PFSK-1 (cell line): Measurements from ENCODE around the gene PREX1.

Source experiments
- FOXP2 ChIP-seq: optimal IDR thresholded peaks from 2 replicates; pipeline ENCODE3; 2011; ENCODE audit warnings: borderline replicate concordance, control low read depth, inconsistent platforms; ENCODE audit not compliant: insufficient read depth; ENCODE audit errors: extremely low read length, extremely low read depth
- POLR2AphosphoS5 ChIP-seq: IDR thresholded peaks from 2 replicates; pipeline ENCODE4 v1.6.1; 2012; ENCODE audit warnings: low read depth, mild to moderate bottlenecking, control low read depth, low read length, moderate library complexity
- REST ChIP-seq, 2 experiments: IDR thresholded peaks; 2 replicates each; pipeline versions ENCODE4 v1.6.1 to v1.8.0; 2011 to 2012; ENCODE audit warnings: low read depth in 2 of 2, low read length in 2 of 2, control low read depth in 1 of 2, inconsistent platforms in 1 of 2, mild to moderate bottlenecking in 1 of 2, moderate library complexity in 1 of 2; ENCODE audit not compliant: insufficient read depth in 1 of 2
- SIN3A ChIP-seq: IDR thresholded peaks from 2 replicates; pipeline ENCODE4 v1.6.1; 2012; ENCODE audit warnings: mild to moderate bottlenecking, low read length, moderate library complexity, borderline replicate concordance; ENCODE audit not compliant: insufficient read depth
- TAF1 ChIP-seq: IDR thresholded peaks from 2 replicates; pipeline ENCODE4 v1.6.1; 2012; ENCODE audit warnings: low read length, control low read depth, borderline replicate concordance; ENCODE audit not compliant: insufficient read depth

Gene PREX1

GRCh38 chr20:48835390-48835789, 7.6 kb upstream of the PREX1 start:
- TF ChIP-seq POLR2AphosphoS5 (no peak), FOXP2 (no peak), TAF1 (no peak), REST (IDR thresholded peaks at IDR 0.05; ENCODE audit: insufficient read depth in 1 of 2, low read depth in 2 of 2, low read length in 2 of 2) (no peak), SIN3A (no peak)

- TF ChIP-seq FOXP2 (no peak), TAF1 (no peak), SIN3A (no peak), REST (IDR thresholded peaks at IDR 0.05; ENCODE audit: insufficient read depth in 1 of 2, low read depth in 2 of 2, low read length in 2 of 2) (no peak)
Measured at GRCh38 chr20:48834278-48834677, 6.5 kb upstream of the PREX1 start.

GRCh38 chr20:48832405-48832730, 4.6 kb upstream of the PREX1 start:
- TF ChIP-seq TAF1, result no peak
- TF ChIP-seq FOXP2, result no peak
- no peak for TF ChIP-seq POLR2AphosphoS5
- no peak for TF ChIP-seq REST (IDR thresholded peaks at IDR 0.05; ENCODE audit: insufficient read depth in 1 of 2, low read depth in 2 of 2, low read length in 2 of 2)
- no peak for TF ChIP-seq SIN3A

- TF ChIP-seq TAF1 (no peak), POLR2AphosphoS5 (no peak), SIN3A (no peak), REST (IDR thresholded peaks at IDR 0.05; ENCODE audit: insufficient read depth in 1 of 2, low read depth in 2 of 2, low read length in 2 of 2) (no peak), FOXP2 (no peak)
Measured at GRCh38 chr20:48831718-48832404, 4.1 kb upstream of the PREX1 start.
